HG03342 (cell line): Measurements from ENCODE around the gene KLHL17.

Experiments
- ATAC-seq: cut with Tn5 transposase; IDR thresholded peaks from one replicate; pipeline ENCODE4 v1.9.1; 2021; ENCODE audit warnings: mild to moderate bottlenecking, moderate library complexity; ENCODE audit not compliant: unreplicated experiment

KLHL17 gene

DNA sequence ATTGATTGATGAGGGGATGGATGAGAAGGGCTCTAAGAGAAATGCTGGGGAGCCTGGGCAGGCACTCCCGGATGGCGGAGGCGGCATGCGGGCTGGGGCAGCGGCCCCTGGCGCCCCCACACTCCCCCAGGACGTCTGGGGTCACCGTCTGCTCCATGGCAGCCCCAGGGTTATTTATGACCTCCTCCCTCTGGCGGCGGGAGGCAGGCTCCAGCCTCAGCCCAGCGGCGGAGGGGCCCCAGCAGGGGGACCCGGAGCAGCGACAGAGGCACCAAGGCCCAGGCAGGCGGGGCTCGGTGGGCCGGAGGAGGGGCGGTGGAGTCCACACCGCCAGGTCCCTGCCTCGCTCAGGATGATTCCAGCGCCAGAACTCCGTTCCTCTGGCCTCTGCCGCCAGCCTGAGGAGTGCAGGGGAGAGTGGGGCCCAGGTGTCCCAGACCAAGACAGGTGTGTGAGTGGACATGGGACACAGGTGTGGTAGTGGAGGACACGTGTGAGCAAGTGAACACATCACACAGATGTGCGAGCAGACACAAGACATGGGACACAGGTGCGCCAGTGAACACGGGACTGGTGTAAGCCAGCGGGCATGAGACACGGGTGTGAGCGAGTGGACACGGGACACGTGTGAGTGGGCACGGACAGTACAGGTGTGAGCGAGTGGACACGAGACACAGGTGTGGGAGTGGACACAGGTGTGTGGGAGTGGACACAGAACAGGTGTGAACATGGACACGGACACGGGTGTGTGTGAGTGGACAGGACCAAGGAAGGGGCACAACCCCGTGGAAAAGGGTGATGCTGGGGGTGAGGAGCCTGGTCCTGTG lies 39.2 kb upstream of the KLHL17 start:
- ATAC-seq = no peak

- ATAC-seq = no peak
Measured at GRCh38 chr1:923131-923990, 37.0 kb upstream of the KLHL17 start, which contains the start of gene SAMD11. Gene SAMD11 (plus strand): TSS chr1:923923. CDS start chr1:924432, 509 bp downstream.

DNA sequence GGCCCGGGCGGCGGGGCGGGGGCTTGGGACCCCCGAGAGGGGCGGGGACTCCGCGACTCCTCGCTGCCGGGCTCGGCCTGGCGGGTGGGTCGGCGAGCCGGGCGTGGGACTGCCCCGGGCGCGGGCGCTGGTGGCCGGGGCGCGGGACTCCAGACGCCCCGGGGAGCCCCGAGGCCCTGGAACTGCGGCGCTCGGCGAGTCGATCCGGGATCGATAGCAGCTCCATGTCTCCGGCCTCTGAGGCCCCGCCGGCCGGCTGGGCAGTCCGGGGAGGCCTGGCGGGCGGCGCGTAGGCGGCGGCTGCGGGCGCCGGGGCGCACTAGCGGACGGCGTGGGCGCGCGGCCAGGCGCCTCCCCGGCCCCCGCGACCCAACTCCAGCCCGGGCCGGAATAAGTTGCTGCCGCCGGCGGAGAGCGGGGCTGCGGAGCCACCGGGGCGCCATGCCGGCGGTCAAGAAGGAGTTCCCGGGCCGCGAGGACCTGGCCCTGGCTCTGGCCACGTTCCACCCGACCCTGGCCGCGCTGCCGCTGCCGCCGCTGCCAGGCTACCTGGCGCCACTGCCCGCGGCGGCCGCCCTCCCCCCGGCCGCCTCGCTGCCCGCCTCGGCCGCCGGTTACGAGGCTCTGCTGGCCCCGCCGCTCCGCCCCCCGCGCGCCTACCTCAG lies 36.3 kb upstream of the KLHL17 start:
- no peak for ATAC-seq

GRCh38 chr1:924656-925560 lies 35.5 kb upstream of the KLHL17 start:
- ATAC-seq = no peak

DNA sequence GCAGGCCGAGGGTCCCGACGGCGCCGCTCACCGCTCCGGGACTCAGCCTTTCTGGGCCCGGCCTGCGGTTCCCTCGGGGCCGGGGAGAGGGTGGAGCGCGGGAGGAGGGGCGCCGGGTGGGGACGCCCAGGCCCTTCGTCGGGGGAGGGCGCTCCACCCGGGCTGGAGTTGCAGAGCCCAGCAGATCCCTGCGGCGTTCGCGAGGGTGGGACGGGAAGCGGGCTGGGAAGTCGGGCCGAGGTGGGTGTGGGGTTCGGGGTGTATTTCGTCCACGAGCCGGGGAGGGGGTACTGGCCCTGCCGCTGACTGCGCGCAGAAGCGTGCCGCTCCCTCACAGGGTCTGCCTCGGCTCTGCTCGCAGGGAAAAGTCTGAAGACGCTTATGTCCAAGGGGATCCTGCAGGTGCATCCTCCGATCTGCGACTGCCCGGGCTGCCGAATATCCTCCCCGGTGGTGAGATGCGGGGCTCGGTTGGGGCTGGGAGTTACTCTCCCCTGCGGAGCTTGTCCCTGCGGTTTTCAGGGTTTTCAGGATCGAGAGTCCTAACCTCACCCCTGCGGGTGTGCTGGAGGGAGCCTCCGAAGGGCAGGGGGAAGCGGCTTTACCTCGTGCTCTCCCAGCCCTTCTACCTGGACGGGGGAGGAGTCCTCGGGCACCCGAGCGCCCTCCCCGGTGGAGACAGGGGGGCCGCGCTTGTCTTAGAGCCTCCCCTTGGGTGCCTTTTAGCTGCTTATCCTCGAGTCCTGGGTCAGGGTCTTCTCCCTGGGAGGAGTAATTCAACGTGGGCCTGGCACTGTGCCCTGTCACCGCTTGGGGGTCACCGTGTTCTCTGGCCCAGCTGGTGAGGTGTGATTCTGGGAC lies 34.6 kb upstream of the KLHL17 start:
- no peak for ATAC-seq

- ATAC-seq = no peak
Measured at GRCh38 chr1:927234-927633, 33.1 kb upstream of the KLHL17 start.

GRCh38 chr1:927748-928147 lies 32.6 kb upstream of the KLHL17 start:
- no peak for ATAC-seq

DNA sequence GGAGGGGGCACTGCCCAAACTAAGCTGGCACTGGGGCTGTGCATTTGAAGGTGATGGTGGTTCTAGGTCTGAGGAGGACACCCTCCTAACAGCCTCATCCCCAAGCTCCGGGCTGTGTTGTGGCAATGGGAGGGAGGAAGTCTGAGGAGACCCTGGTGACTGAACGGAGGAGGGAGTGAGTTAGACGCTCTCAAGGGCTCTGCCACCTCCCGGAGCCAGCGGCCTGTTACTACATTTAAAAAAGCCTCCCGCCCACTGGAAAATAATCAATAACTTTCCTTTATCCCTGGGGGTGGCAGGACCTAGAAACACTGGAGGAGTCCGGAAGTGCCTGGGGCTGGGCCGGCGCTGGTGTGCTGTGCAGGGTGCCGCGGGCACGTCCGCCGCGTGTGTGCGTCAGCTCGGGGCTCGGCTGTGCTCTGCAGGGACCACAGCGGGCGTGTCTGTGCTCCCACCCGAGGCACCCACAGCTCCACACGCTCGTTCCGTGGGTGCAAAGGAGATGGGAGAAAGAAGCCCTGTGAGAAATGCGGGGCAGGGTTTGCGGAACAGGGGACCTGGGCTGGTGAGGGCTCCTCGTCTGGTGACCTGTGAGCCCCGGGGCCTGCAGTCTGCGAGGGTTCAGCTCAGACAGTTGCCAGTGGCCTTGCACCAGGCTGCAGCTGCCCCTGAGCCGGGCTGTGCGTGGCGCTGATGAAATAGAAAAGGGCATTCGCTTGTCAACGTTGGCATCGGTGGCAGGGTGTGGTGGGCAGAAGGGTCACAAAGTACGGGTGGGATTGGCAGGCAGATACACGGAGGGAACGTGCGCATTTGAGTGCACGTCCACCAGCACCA lies 31.3 kb upstream of the KLHL17 start:
- ATAC-seq = no peak

DNA sequence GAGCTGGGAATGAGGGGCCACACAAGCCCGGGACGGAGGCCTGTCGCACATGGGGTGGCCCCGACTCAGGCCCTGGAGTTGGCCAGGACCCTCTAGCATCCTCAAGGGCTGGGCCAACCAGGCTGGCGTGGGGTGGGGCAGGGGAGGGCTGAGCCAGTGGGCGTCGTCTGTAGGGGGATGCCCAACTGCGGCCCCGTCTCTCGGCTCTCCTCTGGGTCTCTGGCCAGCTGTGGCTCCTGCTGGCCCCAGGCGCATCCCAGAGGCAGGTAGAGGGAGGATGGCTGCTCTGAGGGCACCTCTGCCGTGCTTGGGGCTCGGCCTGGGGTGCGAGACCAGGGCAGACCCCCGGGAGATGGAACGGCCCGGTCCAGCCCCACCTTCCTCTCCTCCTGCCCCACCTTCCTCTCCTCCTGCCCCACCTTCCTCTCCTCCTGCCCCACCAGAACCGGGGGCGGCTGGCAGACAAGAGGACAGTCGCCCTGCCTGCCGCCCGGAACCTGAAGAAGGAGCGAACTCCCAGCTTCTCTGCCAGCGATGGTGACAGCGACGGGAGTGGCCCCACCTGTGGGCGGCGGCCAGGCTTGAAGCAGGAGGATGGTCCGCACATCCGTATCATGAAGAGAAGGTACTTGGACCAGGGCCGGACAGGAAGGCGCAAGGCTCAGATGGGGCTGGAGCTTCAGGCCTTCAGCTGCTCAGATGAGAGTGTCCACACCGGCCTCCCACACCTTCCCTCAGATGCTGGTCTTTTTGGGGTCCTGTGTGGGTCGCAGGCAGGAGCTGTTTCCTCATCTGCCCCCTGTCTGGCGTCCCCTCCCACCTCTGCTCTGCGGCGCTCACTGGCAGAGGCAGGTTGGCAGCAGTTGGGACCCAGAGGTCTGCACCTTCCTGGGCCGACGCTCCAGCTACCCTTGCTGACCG lies 30.4 kb upstream of the KLHL17 start:
- ATAC-seq = no peak

GRCh38 chr1:930633-931138 lies 29.7 kb upstream of the KLHL17 start:
- ATAC-seq = no peak

DNA sequence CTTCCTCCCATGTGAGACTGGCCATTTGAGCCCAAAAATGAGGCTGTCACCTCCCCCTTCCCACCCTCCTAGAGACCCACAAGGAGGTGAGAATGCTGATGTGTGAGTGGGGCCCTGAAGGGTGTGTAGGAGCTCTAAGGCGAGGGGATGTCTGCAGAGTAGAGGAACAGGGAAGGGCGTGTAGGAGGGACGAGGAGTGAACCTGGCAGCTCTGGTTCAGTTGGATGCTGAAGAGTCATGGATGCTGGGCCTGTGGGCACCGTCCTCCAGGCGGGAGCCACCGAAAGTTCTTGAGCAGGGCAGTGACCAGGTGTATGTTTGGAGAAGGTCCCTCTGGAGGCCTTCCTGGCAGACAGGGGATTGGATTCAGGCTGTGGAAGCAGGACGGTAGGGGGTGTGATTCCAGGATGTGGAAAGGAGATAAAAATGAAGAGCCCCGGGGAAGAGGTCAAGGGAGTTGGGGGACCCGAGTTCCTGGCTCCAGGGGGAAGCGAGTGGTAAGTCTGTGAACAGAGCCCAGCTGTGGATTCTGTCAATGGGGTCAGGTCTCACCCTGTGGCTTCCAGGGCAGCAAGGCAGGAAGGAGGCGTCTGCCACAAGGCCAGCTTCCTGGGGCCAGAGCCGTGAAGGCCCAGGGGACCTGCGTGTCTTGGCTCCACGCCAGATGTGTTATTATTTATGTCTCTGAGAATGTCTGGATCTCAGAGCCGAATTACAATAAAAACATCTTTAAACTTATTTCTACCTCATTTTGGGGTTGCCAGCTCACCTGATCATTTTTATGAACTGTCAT lies 28.8 kb upstream of the KLHL17 start:
- no peak for ATAC-seq

DNA sequence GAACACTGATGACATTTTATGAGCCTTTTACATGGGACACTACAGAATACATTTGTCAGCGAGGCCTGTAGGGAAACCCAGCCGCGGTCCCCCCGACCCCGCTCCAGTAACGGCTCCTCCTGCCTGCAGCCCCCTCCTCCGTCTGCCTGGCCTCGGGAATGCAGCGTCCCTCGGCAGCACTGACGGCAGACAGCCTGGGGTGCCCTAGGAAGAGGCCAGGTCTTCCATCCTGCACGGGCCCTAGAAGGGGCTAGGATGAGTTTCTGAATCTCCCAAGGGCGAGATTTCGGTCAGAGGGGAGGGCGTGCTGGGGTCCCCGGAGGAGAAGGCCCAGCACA lies 28.2 kb upstream of the KLHL17 start:
- ATAC-seq = no peak

GRCh38 chr1:932776-933602 lies 27.4 kb upstream of the KLHL17 start:
- ATAC-seq = no peak

GRCh38 chr1:933603-933940 lies 26.8 kb upstream of the KLHL17 start:
- no peak for ATAC-seq

DNA sequence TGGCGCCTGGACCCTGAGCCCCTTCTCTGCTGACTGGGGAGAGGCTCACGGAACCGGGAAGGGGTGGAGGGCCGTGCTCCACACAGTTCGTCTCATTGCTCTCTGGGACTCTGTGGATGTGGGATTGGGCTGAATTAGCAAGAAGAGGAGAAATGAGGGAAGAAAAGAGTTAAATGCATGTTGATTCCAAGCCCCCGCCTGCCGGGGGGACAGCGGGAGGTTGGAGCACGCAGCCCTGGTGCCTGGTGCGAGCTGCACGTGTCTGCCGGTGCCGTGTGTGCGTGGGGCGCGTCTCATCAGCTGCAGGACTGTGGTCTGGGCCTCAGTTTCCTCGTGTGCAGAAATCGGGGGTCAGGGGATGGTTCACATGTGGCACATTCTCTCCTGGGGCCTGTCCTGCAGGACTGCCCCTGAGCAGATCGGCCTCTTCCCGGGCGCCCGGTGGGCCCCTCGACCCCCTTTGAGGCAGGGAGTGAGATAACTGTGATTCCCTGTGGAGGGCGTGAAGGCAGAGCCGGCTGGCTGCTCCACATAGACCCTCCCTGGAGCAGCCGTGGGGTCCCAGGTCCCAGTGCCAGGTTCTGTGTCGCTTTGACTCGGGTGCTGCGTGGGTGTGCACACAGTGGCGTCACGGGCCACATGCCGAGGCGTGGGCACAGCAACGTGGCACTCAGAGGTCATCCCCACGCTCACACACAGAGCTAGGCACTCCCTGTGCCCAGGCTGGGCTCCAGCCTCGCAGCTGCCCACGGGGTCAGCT lies 25.2 kb upstream of the KLHL17 start:
- no peak for ATAC-seq
